B cell (primary cell): Measurements from ENCODE around the gene SHC4.
"Not testable (repeated sequence)": the region's sequence is repeated elsewhere in the genome, so short reads cannot be mapped to it uniquely, and the experiment has no call there.

Source experiments
- EZH2 ChIP-seq: IDR thresholded peaks from 2 replicates; pipeline ENCODE4 v1.6.1; 2012; ENCODE audit warnings: borderline replicate concordance, low read depth, mild to moderate bottlenecking, moderate library complexity, low read length; ENCODE audit not compliant: insufficient read depth, poor library complexity, severe bottlenecking
- TF ChIP-seq, protein P1 (sequence below): fragments of 200-600 bp; IDR thresholded peaks from one replicate; pipeline ENCODE4 v1.8.0; 2022; ENCODE audit warnings: antibody characterized with exemption, mild to moderate bottlenecking

GRCh38 chr15:48854434-48854833, 109.3 kb downstream of the SHC4 start:
- TF ChIP-seq, protein P1, sequence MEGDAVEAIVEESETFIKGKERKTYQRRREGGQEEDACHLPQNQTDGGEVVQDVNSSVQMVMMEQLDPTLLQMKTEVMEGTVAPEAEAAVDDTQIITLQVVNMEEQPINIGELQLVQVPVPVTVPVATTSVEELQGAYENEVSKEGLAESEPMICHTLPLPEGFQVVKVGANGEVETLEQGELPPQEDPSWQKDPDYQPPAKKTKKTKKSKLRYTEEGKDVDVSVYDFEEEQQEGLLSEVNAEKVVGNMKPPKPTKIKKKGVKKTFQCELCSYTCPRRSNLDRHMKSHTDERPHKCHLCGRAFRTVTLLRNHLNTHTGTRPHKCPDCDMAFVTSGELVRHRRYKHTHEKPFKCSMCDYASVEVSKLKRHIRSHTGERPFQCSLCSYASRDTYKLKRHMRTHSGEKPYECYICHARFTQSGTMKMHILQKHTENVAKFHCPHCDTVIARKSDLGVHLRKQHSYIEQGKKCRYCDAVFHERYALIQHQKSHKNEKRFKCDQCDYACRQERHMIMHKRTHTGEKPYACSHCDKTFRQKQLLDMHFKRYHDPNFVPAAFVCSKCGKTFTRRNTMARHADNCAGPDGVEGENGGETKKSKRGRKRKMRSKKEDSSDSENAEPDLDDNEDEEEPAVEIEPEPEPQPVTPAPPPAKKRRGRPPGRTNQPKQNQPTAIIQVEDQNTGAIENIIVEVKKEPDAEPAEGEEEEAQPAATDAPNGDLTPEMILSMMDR: not testable (repeated sequence)
- TF ChIP-seq EZH2: not testable (repeated sequence)
